HFFc6 (cell line): ENCODE measurements around the gene TMEM61. TPM values are rescaled to one million over a fixed set of nuclear protein-coding genes. Genes with fewer than 3 reads are reported as not detected.
A peak's percentile ranks its signal among the peaks of the same experiment; 100 is the strongest.
"Not testable (repeated sequence)": the region's sequence is repeated elsewhere in the genome, so short reads cannot be mapped to it uniquely, and the experiment has no call there.

Experiments used
- DNase-seq: peaks from one replicate; pipeline ENCODE4 v3.0.0-alpha.2; 2018
- H3K27ac Mint-ChIP-seq: 2 replicates; pipeline ENCODE4 v1.8.0; 2020; ENCODE audit warnings: mild to moderate bottlenecking, mixed read lengths
- H3K27me3 Mint-ChIP-seq: 2 replicates; pipeline ENCODE4 v1.8.0; 2021; ENCODE audit warnings: mild to moderate bottlenecking, moderate library complexity, mixed read lengths; ENCODE audit not compliant: insufficient read depth
- H3K36me3 Mint-ChIP-seq: 2 replicates; pipeline ENCODE4 v1.8.0; 2021; ENCODE audit warnings: low read depth, mixed read lengths
- H3K4me1 Mint-ChIP-seq: 2 replicates; pipeline ENCODE4 v1.8.0; 2020; ENCODE audit warnings: low read depth, mixed read lengths
- H3K4me3 Mint-ChIP-seq: 2 replicates; pipeline ENCODE4 v1.8.0; 2020; ENCODE audit warnings: mild to moderate bottlenecking, moderate library complexity, mixed read lengths
- H3K9me3 Mint-ChIP-seq: 2 replicates; pipeline ENCODE4 v1.8.0; 2020; ENCODE audit warnings: mild to moderate bottlenecking, mixed read lengths
- total RNA-seq, 6 experiments: library from RNA; stranded (reverse); fragmentation: NEBNext Ultra II Directional; extraction: Animal tissue kit (Norgen Biotek cat#: 25700); gene quantifications; 2 replicates in 1 of 6; 3 replicates in 5 of 6; pipeline ENCODE4 v1.2.3, GENCODE V29; 2021
- TF ChIP-seq, protein P1 (sequence below): fragments of 200-600 bp; sonication (generic); IDR thresholded peaks from 2 replicates; pipeline ENCODE4 v1.5.0; 2021; ENCODE audit warnings: antibody characterized with exemption, mild to moderate bottlenecking

TMEM61 gene
- total RNA-seq, 6 experiments from 2014 or later, result not detected

GRCh38 chr1:54953846-54954245 lies 26.6 kb upstream of the TMEM61 start:
- Mint-ChIP-seq H3K9me3 (peaks cover 19% of the 10 kb centered on the region), H3K27ac (no peak overlapping the region), H3K4me3 (no peak overlapping the region), H3K27me3 (no peaks in the 10 kb centered on the region; the same call in none of the 2 replicates), H3K4me1 (peaks cover 52% of the 10 kb centered on the region), H3K36me3 (peaks cover 29% of the 10 kb centered on the region)
- TF ChIP-seq, protein P1, sequence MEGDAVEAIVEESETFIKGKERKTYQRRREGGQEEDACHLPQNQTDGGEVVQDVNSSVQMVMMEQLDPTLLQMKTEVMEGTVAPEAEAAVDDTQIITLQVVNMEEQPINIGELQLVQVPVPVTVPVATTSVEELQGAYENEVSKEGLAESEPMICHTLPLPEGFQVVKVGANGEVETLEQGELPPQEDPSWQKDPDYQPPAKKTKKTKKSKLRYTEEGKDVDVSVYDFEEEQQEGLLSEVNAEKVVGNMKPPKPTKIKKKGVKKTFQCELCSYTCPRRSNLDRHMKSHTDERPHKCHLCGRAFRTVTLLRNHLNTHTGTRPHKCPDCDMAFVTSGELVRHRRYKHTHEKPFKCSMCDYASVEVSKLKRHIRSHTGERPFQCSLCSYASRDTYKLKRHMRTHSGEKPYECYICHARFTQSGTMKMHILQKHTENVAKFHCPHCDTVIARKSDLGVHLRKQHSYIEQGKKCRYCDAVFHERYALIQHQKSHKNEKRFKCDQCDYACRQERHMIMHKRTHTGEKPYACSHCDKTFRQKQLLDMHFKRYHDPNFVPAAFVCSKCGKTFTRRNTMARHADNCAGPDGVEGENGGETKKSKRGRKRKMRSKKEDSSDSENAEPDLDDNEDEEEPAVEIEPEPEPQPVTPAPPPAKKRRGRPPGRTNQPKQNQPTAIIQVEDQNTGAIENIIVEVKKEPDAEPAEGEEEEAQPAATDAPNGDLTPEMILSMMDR, result no peak
- DNase-seq, result no peak

GRCh38 chr1:54955359-54955758 lies 25.1 kb upstream of the TMEM61 start:
- TF ChIP-seq, protein P1, result no peak
- H3K9me3 Mint-ChIP-seq, result peaks cover 19% of the 10 kb centered on the region
- H3K4me3 Mint-ChIP-seq, result peak overlapping the region; percentile 38
- DNase-seq, result peak; percentile 51
- H3K36me3 Mint-ChIP-seq, result peaks cover 31% of the 10 kb centered on the region
- H3K27ac Mint-ChIP-seq, result peak overlapping the region; percentile 63
- H3K27me3 Mint-ChIP-seq, result no peaks in the 10 kb centered on the region; the same call in none of the 2 replicates
- peaks cover 45% of the 10 kb centered on the region for H3K4me1 Mint-ChIP-seq

DNA sequence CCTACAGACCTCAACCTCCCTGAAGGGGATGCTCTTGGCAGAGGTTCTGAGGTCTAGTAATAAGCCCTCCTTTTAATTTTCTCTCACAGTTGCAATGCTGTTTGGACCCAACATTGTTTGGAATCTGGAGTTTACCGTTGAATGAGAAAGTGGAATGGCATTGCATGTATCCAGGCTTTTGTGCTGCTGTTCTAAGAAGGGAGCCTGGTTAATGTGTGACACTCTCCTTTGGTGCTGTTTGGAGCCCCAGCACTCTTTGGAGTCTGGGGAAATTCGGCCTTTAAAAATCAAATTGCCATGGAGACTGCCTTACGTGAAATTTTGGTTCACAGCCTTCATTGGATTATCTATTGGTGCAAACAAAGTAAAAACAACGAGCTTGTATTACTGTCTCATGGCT lies 23.7 kb upstream of the TMEM61 start:
- peaks cover 19% of the 10 kb centered on the region for H3K9me3 Mint-ChIP-seq
- peaks cover 32% of the 10 kb centered on the region for H3K4me1 Mint-ChIP-seq
- TF ChIP-seq, protein P1, result no peak
- H3K27ac Mint-ChIP-seq, result no peak overlapping the region
- no peak for DNase-seq
- H3K4me3 Mint-ChIP-seq, result no peak overlapping the region
- peaks cover 31% of the 10 kb centered on the region for H3K36me3 Mint-ChIP-seq
- H3K27me3 Mint-ChIP-seq, result no peaks in the 10 kb centered on the region; the same call in 1 of the 2 replicates

DNA sequence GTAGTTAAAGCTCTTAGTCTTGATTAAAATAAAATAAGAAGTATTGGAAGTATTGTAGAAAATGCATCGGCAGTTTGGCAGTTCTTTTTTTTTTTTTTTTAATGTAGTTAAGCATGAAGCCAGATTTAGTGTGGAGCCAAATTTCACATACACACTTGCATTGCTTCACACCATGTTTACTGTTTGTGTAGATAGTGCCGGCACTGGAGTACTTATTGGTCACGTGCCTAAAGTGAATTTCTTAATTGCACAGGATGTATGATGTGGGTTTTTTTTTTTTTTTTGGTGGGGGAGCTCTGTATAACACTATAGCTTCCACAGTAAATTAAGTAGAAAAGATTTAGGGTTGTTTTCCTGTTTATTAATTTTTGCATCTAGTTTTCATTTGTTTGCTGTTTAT lies 21.2 kb upstream of the TMEM61 start:
- Mint-ChIP-seq H3K27me3 (no peaks in the 10 kb centered on the region), H3K4me3 (no peak overlapping the region), H3K36me3 (peaks cover 31% of the 10 kb centered on the region), H3K27ac (no peak overlapping the region), H3K9me3 (peaks cover 19% of the 10 kb centered on the region), H3K4me1 (peaks cover 19% of the 10 kb centered on the region)
- TF ChIP-seq, protein P1, result no peak
- no peak for DNase-seq

- no peak for DNase-seq
- Mint-ChIP-seq H3K27ac (no peak overlapping the region), H3K4me3 (no peak overlapping the region), H3K36me3 (peaks cover 11% of the 10 kb centered on the region), H3K4me1 (peaks cover 23% of the 10 kb centered on the region), H3K27me3 (no peaks in the 10 kb centered on the region), H3K9me3 (peaks cover 9% of the 10 kb centered on the region)
- TF ChIP-seq, protein P1, result no peak
Measured at GRCh38 chr1:54962612-54963395, 17.6 kb upstream of the TMEM61 start.

DNA sequence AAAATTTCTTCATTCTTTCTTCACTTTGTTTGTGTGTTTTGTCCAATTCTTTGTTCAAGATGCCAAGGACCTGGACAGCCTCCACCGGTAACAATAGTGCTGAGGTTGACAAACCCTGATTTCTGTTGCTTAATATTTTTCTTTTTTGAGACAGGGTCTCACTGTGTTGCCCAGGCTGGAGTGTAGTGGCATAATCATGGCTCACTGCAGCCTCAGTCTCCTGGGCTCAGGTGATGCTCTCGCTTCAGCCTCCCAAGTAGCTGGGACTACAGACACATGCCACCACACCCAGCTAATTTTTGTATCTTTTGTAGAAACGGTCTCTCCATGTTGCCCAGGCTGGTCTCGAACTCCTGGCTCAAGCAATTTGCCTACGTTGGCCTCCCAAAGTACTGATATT lies 16.6 kb upstream of the TMEM61 start:
- H3K27me3 Mint-ChIP-seq, H3K36me3 Mint-ChIP-seq, H3K4me3 Mint-ChIP-seq, DNase-seq, H3K9me3 Mint-ChIP-seq, H3K27ac Mint-ChIP-seq: not testable (repeated sequence)
- H3K4me1 Mint-ChIP-seq, result peaks cover 30% of the 10 kb centered on the region
